HG02610 (cell line): ENCODE data around the gene ALDH1A3.

Experiments
- ATAC-seq: cut with Tn5 transposase; IDR thresholded peaks from one replicate; pipeline ENCODE4 v1.9.1; 2021; ENCODE audit warnings: mild to moderate bottlenecking, moderate library complexity; ENCODE audit not compliant: unreplicated experiment

The ALDH1A3 gene

DNA sequence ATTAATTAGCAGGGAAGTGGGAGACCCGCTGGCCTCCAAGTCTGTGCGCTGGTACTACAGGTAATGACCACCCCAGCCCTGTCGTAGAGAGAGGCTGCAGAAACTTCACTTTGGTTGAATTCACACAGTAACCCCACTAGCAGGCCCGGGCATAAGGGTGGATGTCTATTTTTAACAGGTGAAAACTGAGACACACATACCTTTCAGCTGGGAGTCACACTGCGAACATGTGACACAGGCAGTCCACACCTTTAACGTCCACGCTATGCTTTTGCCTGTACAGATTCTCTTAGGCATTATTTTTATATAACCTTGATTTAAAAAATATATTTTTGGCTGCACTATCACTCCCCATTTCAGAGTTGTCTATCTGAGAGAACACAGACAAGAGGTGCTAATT, 43.4 kb downstream of the ALDH1A3 start:
- no peak for ATAC-seq

DNA sequence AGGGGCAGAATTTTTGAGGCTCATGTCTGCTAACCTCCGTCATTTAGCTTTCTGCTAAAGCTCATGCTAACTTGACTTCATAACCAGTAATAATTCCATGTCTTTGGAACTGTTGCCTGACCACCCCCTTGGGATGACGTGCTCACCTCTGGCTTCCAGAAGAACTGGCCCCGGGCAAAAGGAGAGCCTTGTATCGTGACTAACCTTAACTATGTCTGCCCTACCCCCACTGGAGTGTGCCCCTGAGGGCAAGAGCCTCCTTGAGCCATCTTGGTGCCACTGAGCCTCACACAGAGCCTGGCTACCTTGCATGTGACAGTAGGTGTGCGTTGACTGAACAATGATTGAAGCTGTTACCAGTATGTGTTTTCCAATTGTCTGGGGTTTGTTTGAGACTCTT, 44.3 kb downstream of the ALDH1A3 start:
- no peak for ATAC-seq

DNA sequence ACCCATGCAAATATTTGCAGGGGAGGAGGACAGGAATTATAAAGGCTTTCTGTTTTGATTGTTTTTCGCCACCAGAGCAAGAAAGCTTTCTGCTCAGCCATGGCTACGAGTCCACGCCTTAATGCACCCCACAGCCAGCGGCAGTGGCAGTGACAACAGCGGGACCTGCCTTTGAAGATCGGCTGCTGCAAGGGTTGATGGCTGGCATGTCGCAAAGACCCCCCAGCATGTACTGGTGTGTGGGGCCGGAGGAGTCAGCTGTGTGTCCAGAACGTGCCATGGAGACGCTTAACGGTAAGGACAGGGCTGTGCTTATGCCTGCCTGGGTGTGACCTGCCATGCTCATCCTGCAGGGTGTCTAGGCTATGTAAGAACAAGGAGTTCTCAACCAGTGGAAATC, 44.8 kb downstream of the ALDH1A3 start:
- no peak for ATAC-seq

DNA sequence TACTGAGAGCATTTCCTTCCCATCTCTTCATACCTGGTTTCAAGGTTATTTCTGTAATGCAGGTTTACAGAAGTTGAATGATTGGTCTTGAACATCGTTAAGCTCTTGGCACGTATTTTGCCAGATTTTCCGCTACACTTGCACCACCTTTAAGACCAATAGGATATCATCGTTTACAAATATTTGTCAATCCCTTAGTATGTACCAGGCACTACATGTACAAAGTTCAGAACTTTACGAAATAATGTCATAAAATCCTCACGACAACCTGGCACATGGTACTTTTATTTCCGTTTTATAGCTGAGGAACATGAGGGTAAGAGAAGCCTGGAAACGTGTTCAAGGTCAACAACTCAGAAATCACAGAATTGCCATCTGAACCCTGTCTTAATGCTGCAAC, 45.8 kb downstream of the ALDH1A3 start:
- no peak for ATAC-seq

DNA sequence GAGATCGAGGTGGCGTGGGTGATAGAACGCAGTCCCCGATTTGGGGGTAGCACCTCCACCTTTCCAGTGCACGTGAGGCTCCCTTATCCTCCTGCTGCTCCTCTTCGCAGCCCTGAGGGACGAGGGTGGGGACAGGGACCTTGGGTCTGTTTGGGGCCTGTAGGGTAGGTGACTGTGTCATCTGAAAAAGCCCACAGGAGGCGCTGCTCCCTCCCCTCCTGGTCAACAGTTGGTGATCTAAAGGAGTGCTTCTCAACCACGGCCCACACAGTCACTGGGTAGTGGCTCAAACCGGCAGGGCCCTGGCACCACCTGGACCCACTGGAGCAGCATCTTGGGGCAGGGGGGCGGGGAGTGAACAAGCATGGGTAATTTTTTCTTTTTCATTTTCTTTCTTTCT, 46.6 kb downstream of the ALDH1A3 start:
- ATAC-seq, result no peak

DNA sequence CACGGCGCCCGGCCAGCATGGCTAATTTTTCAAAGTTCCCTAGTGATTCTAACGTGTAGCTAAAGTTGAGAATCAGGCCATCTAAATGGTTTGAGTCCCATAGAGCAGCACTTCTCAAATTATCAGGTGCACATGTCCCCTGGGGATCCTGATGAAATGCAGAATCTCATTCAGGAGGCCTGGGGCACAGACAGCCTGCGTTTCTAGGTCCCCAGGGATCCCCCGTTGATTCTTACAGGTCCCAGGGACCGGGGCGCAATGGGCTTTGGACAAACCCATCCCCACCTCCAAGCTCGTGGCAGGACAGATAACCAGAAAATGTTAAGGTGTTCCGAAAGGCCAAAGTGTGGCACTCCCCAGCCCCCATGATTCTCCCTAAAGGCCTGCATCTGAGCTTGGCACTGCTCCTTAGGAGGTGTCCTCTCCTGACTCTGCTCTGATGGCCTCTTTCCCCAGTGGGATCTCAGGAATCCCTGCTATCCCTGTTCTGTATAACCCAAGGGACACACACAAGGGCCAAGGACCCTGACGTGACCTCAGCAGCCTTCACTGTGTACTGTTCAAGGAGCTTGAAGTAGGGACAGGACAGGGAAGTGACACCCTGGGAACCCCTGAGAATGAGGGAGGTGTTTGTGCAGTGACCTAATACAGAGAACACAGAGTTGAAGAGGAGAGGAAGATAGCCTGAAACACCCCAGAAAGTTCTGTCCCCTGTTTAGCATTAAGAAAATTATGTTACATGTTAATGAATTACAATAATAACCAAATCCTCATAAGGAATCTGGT, 47.5 kb downstream of the ALDH1A3 start:
- peak; percentile 30 for ATAC-seq

DNA sequence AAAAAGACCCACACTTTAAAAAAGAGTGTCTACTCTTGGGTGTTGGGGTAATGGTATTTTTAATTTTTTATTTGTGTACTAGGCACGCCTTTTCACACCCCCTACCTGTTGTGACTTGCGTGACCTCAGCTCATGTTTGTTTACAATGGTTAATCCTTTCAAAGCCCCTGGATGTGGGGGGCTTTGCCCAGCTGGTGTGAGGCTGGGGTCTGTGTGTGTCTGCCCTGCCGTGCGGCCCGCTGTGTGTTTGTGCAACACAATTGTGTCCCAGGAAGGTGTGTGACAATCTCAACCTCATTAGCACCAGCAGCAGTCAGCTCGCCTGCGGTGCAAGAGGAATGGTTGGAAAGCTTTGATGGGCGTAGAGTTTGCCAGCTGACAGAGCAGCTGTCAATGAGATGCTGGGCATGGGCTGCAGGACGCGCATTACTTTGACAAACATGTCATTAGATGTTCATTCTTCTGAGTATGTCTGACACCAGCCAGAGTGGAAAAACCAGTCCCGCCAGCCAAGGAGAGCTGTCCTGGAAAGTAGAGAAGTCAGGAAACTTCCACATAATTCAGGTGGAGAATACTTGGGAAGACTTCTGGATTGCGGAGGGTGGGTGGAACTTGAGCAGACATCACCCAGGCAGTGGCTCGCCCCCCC, 49.1 kb downstream of the ALDH1A3 start:
- ATAC-seq, result no peak

DNA sequence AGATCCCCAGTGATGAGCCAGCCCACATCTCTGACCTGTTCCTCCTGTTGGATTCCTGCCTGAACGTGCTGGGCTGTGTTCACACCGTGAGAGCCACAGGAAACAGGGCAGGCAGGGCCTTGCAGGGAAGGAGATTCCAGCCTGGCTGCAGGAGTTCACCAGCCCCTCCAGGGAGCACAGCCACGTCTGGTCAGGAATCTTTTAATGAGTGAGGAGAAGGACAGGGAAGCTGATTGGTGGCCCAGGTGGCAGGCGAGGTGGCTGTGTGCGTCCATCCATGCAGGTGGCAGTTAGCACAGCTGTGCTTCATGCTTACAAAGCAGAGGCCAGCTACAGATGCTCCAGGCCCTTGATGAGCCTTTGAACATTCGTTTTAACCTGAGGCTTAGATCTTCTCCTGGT, 50.0 kb downstream of the ALDH1A3 start:
- no peak for ATAC-seq

DNA sequence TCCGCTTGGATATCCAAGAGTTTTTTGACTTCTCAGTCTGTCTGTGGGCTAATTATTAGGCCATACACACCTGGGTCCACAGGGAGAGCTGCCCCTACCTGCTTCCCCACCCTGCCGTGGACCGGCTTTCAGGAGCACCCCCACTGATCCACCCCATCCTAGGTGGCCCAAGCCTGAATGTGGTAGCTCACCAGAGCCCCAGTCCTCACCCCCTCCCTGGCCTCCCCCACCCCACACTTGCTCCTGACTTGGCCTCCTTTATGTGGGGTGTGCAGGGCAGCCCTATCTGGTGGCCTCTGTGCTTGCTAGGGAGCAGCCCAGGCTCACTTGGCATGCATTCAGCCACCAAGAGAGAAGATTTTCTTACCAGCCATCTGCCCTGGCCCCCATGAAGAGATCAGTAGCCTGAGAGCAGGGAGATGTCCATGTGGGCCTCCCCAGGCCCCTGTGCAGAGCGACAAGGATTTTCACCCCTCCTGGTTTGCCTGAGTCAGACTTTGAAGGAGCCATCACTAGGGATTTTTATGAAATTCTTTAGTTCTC, 50.7 kb downstream of the ALDH1A3 start:
- ATAC-seq, result no peak

DNA sequence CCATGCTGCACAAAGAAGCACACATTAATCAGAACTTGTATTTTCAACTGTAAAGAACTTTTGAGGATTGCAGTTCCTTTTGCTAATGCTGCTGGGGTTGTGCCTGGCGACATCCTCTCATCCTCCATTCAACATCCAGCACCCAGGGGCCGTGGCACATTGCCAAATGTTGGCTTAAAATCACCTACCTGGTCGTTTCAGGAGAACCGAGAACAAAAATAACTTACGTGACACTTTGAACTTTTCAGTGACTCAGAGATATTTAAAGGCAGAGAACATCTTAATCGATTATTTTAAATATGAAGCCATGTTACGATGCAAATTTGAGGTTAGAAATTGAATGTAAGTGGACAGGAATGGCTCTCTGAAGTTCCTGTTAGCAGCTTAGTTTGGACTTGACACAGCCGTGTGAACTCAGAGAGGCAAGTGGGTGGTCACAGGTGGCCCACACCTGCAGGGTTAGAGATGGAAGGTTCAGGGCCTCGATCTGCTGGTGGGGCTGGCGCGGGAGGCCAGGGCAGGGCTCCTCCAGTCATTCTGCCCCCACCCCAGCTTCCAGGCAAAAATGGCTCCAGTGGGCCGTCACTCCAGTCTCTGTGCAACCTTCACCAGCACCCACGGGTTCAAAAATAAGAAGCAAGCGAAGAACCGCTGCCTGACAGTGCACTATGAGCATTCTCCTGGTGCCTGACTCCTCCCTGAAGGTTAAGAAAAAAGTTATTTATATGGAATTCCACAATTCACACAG, 51.7 kb downstream of the ALDH1A3 start:
- peak; percentile 41 for ATAC-seq

DNA sequence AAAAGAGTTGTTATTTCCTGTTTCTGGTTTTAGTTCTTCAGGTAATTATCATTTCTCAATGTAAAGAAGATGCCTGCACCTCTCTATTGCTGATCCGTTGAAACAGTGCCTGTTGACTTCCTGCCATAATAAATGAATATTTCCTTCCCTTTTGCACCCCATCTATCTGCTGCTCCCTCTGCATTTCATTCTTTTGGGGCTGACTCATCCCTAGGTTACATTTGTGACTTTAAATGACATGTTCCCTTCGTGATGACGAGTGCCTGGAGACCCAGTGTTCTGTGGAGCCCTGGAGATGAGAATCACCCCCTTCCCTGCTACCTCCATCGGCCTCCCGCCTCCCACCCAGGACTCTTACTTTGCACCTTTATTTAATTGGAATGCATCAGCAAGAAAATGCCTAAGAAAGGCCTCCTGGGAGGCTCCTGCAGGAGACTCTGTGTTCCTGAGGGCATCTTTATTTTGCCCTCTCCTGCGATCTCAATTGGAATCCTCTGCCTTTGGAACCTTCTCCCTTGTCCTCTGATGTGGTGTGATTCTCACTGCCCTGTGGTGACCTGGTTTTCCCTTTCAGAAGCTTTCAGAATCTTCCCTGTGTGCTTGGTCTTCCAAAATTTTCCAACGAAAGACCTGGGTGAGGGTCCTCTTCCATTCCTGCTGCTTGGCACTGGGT, 53.2 kb downstream of the ALDH1A3 start:
- ATAC-seq, result no peak

DNA sequence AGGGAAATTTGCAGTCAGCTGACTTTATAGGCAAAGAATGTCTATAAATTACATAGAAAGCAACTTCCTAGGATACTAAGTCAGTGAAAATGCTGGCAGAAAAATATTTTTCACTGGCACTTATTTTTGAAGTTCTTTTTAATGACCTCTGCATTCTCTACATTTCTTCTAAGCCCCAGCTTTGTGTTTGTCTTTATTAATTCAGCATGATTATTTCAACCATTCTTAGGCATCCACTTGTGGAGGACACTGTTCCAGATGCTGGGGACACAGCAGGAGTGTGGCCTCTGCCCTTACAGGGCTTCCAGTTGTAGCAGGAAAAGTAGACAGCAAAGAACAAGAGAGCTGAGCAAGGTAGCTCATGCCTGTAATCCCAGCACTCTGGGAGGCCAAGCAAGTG, 54.5 kb downstream of the ALDH1A3 start:
- ATAC-seq, result no peak

DNA sequence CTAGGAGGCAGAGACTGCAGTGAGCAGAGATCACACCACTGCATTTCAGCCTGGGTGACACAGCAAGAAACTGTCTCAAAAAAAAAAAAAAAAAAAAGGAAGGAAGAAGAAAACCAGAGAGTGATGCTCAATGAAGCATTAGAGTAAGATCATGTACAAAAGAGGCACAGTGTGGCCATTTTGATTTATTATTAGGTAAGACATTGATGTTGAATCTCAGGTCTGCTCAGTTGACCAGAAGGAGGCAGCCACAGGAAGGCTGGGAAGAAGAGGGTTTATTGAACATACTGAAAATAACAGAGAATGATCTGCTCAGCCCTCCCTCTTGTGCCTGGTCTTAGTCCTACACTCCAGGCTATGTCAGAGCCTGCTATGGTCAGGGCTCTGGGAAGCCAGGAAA, 55.1 kb downstream of the ALDH1A3 start:
- ATAC-seq, result no peak

DNA sequence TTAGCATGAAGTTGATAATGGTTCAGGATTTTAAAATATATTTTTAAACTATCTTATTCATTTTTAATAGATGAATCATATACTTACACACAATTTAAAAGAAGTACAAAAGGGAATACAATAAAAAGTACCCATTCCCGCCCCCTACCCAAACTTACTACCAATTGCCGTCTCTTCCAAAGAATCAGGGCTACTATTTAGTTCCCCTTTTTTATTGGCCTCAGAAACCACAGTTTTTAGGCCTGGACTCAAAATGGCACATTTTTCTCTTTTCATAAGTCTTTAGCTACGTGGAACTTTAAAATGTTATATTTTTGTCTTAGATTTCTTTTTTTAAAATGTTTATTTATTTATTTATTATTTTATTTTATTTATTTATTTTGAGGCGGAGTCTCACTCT, 57.5 kb downstream of the ALDH1A3 start:
- ATAC-seq, result no peak

DNA sequence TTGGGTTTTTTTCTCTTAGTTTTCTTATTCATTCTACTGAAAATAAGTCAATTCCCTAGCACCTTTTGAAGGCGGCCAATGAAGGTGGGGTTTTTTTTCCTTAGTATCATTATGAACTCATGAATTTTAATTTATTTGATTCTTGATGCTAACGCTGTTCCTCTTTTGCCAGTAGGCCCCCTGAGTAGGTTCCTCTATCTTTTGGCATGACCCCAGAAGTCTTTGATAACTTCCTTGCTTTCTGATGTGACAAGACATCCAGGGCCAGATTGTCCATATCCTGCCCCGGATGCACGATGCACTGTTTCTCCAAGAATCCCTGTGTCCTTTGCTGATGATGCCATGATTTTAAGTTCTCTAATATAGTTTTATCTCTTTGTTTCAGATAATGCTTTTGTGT, 60.2 kb downstream of the ALDH1A3 start:
- no peak for ATAC-seq

DNA sequence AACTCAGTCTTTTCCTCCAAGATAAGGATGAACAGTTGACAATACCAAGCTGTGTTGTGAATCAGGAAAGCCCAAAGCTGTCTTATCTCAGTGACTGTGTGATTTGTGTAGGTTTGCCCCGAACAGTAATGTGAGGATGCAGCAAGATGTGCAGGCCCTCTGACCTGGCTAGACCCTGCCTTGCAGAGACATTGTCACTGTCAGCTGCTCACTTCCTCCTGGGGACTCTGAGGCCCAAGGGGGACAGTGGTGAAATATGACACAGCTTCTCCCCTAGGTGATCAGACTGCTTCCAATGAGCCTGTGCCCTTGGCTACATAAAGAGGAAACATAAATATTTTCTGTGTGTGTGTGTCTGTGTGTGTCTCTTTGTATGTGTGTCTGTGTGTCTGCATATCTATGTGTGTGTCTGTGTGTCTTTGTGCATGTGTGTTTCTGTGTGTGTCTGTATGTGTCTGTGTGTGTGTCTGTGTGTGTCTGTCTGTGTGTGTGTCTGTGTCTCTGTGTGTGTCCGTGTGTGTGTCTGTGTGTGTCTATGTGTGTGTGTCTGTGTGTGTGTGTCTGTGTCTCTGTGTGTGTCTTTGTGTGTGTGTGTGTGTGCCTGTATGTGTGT, 61.2 kb downstream of the ALDH1A3 start:
- peak; percentile 78 for ATAC-seq

DNA sequence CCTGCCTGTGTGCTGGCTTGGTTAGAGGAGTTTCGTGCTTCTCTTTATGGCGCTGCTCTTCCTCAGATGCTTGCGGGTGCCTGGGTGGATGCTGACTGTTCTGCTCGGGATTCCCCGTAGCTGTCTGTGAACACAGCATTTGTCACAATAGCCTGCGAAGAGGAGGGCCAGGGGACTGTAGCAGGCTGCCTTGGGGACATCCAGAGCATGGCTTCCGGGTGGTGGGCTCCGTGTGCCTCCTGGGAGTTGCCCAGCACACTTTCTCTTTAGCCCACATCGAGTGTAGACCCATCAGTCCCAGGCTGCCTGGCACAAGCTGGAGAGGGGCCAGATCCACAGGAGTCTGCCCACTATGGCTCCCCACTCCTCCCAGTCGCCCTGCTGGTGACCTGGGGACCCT, 61.9 kb downstream of the ALDH1A3 start:
- ATAC-seq, result peak; percentile 57

DNA sequence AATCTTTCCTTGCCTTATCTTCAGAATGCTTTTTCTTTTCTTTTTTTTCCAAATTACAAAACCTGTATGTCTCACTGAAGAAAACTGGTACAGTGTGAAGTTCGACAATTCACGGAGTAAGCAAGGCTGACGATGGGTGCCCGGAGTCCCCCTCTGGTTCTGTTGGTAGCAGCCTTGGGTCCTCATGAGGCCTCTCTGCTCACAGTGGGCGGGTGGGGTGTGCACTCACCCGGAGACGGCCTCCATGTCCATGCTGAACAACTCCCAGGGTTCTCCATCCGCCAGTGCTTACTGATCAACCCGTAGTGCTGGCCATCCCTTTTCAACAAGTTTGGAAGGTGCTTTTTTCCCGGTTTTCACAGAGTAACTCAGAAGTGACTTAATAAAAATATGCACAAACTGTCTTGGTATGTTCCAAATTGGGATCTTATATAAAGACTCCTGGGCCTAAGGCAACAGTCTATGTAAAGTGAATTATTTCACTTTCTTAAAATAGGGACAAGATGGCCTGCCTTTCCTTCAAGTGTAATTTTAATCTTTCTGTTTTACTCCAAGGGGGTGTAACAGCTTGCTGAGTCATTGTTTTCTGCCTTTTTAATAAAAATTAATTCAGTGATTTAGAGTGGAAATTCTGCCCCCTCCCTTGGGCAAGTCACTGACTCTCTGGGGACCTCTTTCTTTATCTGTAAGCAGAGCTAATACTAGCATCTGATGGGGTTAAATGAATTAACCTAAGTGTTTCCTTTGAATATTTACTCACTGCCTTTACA, 63.2 kb downstream of the ALDH1A3 start:
- ATAC-seq, result no peak

DNA sequence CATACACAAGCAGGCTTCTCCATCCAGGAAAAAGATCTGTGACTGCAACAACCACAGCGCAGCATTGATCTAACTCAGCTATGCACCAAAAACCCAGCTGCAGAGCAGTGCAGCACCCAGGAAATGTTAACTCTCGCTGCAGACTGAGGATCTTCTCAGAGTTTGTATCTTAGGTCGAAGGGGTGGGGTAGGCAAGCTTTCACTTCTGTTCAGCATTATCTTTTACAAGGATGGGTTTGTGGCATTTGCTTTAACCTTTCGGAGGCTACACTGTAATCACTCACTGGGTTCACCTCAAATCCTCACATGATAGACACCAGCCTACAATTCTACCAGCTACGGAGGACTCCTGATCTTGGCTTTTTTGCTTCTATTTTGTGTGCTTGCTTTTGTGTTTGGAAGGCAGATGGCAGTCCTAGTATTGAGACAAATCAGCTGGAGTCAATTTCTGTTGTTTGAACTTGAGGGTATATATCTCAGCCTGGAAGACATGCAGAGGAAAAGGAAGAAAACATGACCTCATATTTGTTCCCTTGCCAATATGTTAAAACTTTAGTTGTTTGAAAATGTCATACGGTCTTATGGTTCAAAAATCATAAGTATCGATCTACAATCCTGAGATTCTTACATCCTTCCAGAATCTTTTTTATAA, 64.7 kb downstream of the ALDH1A3 start:
- no peak for ATAC-seq
